Retina (tissue), 1 donor: Measurements from ENCODE around the gene JAG2.

Experiments
- DNase-seq: peaks from one replicate; pipeline ENCODE4 v3.0.0-alpha.2; 2016

JAG2 gene

DNA sequence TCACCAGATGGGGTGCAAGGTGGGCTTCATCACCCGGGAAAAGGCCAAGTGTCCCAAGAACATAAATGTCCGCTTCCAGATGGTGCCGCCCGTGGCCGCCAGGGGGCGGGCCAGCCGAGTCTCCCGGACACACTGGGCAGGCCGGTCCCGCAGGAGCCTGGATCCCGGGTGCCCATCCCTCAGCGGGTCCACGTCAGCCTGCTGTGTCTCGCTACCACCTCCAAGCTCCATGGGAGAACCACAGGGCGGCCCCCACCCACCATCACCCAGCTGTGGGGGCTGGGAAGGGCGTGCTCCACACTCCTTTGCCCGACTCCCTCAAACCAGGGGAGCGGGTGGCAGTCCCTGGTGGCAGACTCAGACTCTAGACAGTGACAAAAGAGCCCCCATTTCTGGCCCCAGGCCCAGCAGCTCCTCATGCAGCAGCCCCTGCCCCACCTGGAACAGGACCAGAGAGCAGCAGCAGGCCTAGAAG, 34.5 kb upstream of the JAG2 start:
- peak; percentile 91 for DNase-seq

DNA sequence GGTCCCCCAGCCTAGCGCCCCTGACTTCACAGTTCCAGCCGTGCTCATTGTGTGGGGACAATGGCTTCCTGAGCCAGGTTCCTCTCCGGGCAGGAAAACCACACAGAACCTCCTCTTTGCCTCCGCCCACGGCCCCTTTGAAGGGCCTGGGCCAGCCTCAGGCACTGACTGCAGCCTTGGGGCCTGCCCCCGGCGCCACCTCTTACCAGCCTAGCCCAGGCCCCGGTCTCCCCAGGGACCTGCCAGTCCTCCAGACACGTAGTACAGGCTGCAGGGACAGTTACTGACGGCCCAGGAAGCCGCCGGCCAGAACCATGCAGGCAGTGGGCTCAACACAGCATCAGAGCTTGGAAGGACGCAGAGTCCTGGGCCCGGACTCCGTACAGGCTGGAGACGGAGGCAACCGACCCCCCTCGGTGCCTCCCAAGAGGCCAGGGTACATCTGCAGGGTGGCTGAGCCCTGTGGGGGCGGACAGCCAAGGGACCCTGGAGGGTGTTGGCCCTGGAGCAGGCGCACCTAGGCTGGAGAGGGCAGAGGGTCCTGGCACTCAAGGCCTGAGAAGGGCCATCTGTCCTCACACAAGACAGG, 33.4 kb upstream of the JAG2 start:
- peak; percentile 50 for DNase-seq

DNA sequence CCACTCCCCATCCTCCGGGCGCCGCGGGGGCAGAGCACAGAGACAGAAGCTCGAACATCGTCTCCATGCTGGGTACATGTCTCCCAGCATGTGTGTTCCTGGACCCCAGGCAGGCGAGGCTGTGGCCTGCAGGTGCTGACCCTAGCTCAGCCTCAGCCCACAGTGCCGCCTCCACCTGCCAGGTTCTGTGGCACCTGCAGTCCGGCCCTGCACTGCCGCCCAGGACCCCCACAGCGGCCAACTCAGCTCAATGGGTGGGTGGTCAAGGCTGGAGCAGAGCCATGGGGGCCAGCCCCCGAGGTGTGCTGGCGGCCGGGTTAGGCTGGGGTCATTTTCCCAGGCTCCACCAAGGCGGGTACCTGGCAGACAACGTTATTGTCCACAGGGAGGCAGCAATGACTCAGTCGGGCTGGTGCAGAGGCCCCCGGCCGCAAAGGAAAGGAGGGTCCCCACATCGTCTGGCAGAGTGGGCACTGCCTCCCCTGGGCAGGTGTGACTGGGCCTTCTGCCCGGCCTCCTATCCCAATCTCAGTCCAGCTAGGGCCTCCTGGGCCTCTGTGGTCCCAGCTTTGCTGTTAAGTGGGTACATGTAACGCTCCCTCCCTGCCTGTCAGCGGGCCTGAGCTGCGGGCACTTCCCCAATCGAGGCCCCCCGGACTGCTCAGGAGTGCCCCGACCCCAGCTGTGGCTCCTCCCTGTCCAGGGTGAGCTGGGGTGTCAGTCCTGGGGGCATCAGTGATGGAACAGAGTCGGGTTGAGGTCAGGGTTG, 32.8 kb upstream of the JAG2 start:
- DNase-seq = peak; percentile 51

DNA sequence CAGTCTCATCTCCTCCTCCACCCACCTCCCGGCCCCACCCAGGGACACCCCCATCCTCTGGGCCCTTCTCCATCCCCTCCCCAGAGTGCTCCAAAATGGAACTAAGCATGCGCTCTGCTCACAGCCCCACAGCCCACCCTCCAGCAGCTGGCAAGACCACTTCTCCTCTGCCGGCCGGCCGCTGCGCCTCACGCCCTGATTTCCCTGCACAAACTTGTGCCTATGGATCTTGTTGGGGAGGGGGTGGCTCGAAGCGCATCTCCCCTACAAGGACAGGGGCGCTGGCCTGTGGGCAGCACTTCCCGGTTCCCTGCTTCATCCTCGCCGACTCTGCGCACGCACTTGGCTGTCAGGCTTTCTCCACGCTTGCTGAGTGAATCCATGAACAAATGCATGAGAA, 32.1 kb upstream of the JAG2 start:
- peak; percentile 11 for DNase-seq

DNA sequence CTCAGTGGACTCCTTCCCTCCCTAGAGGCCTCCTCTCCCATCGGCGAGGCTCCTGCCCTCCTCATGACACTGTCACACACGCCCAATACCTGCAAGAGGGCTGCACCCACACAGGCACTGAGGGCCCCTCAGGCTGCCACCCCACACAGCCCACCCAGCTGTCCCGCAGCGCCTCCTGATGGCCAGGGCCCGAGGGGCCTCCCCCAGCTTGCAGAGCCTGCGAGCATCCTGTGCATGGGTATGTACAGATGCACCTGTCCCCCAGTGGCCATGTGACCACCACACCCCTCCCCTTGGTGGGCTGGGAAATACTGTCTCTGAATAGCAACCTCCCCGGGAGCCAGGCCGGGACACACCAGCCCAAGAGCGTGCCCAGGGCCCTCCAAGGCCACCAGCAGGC, 31.5 kb upstream of the JAG2 start:
- peak; percentile 13 for DNase-seq

DNA sequence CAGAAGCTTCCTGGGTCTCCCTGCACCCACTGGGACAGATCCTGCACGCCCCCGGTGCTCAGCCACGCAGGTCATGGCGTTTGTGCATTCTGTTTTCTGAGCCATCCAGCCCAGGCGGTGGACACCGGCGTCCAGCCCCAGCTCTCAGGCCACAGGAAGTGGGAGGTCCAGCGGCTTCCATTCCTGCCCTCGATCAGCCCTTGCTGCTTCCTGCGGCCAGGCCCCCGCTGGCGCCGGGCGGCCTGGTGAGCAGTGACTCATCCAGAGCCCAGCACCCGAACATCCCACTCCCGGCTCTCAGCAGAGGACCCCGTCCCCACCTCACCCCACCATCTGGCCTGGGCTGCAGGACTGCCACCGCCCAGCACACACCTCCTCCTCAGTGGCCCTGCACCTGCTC, 30.5 kb upstream of the JAG2 start:
- peak; percentile 13 for DNase-seq

DNA sequence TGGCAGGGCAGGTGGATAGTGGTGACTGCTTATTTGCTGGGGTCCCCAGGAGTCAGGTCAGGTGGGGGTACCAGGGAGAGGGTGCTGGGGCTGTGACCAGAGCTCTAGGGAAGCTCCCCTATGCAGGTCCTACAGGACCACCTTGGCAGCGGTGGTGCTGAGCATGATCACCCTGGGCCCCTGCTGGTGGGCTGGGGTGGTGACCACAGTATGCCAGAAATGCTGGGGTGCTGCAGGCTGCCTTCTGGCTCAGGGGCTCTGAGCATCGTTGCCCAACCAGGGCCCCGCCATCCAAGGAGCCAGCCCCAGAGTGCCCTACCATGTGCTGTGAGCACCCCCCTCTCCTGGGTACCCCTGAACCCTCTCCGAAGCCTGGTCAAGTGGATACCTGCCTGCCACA, 30.0 kb upstream of the JAG2 start:
- DNase-seq = peak; percentile 15

DNA sequence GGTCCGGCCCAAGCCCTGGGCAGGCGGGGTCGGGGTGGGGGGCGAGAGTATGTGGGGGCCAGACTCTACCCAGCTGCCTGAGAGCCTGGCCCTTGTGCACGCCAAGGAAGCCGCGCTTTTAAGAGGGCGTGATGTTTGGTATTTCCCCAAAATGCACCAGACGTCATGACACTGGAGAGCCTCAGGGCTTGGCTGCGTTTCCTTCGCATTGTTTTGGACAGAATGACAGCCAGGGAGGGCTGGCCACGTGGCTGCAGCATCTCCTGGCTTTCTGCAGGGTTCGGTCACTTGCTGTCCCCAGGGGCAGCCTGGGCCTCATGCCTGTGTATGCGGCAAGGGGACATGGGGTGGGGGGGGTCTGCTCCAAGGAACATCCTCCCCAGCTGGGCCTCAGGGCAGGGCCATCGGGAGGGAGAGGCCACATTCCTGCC, 28.6 kb upstream of the JAG2 start:
- peak; percentile 66 for DNase-seq

DNA sequence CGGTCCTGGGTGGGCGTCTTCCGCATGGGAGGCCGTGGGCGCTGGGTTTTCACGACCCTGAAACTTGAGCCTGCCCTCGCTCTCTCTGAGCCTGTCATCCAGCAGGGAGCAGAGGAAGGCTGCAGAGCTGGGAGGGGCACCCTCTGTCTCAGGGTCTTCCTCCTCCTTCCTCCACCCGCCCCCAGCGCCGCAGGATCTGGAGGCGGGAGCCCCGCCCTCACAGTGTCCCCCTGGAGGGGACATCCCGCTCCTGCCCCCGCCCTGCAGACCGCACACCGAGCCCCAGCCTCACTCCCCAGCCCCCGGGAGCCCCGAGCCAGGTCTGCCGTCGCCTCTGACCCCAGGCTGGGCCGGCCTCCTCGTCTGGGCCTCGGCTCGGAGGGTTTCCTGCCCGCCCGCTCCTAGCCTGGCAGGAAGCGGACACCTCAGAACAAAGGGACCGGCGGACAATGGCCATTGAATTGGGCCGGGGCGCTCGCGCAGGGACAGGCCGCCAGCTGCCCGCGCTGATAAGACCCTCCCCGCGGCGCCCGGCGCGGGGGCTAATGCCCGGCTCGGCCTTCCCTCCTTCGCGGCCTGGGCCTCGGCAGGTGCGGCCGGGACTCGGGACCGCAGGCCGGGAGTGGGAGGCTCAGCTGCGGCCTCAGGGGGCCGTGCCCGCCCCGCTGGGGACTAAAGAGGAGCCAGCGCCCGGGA, 27.8 kb upstream of the JAG2 start:
- peak; percentile 89 for DNase-seq

DNA sequence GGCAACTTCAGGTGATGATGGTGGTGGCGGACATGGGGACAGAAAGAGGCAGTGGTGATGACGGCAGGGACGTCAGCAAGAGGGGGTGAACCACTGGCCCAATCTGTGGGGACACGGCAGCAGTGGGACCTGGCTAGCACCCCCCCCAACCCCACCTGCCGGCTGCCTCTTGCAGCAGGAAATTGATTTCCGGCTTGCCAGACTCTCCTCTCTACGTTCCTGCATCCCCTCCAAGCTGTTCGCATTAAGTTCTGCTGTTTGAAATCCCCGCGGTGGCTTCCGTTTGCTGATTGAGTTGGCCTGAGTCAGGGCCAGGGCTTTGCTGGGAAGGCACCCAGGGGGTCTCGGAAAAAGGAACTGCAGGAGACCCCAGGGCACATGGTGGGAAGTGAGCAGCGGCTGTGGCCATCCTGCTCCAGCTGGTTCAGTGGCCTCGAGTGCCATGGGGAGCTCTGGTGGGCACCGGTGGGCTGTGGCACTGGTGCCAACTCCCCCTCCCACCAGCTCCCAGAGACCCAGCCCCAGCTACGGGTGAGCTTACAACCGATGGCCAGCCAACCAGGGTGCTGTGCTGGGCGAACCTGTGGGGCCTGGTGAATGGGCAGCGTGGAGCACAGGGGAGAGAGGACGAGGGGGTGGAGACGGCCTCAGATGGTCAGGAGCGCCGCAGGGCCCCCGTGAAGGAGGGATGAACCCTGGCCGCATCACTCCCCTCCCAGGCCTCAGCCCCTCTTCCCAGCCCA, 27.1 kb upstream of the JAG2 start:
- peak; percentile 78 for DNase-seq

DNA sequence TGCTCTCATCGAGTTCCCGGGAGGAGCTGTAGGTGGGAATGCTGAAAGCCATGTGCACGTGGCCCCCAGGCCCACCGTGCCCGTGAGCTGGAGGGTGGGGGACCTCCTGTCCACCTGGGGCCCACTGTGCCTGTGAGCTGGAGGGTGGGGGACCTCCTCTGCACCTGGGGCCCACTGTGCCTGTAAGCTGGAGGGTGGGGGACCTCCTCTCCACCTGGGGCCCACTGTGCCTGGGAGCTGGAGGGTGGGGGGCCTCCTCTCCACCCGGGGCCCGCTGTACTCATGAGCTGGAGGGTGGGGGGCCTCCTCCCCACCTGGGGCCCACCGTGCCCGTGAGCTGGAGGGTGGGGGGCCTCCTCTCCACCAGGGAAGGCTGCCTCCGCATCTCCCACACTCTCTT, 26.5 kb upstream of the JAG2 start:
- DNase-seq = no peak

DNA sequence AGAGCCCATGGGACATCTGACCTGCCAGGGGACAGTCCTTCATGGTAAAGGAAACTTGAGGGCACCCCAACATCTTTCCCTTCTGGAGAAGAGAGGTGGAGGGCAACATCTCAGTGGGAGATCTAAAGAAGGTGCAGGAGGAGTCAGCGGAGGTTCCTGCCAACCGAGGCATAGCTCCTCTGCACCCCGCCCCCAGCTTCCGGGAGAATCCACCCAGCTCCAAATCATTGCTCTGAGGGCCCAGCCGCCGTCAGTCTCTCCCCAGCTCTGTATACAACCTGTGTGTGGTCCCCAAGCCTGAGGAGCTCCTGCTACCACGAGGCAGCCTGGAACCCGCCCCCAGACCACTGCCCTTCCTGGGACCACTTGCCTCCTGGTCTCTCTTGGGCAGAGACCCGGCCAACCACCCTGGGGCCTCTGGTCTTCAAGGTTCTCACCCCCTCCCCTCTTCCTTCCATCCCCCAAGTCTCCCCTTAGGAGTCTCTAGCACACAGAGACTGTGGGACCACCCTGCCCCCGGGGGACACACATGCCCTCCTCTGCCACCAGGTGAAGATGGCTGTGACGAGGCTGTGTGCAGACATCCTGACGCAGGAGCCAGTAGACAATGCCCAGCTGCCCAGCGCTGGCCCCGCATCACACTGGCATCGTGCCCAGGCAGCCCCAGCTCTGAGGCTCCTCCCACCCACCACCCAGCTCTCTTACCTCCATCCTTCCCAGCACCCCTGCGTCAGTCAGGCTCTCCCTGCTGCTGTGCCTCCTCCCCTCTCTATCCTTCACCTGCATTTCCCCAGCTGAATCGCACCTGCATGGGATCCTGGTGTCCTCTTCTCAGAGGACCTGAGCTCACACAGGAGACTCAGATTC, 25.6 kb upstream of the JAG2 start:
- DNase-seq = peak; percentile 22

DNA sequence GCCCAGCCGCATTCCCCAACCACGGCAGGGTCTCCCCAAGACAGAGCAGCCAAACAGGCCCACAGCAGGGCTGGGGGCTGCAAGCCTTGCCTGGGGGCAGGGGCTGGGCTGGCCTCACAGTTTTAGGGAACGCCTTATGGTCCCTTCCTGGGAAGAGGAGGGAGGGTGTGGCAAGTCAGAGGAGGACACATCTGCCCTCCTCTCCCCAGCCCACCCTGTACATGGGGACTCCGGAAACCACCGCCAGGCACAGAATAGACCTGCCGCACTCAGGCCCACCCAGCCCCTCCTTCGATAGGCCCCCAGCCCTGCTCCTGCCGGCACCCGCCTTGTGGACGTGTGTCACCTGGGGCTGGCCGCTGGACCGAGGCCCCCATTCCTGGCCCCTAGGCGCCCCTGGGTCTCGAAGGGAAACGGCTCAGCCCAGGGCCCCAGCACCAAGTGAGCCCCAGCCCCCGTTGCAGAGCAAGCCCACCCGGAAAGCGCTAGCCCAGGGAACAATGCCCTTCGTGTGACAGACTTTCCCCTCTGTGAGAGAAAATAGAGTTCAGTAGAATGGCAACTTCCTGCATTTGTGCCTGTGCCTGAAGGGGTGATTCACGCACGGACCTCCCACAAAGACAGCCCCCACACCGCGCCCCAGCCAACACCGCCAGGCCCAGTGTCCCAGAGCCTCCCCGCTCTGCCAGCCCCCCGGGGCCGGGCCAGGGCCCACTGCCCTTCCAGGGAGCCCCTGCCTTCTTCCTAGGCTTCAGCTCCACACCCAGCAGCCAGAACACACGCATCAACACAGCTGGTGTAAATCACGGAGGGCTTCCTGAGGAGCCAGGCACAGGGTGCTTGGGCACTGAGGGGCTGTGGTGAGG, 24.5 kb upstream of the JAG2 start:
- peak; percentile 60 for DNase-seq

DNA sequence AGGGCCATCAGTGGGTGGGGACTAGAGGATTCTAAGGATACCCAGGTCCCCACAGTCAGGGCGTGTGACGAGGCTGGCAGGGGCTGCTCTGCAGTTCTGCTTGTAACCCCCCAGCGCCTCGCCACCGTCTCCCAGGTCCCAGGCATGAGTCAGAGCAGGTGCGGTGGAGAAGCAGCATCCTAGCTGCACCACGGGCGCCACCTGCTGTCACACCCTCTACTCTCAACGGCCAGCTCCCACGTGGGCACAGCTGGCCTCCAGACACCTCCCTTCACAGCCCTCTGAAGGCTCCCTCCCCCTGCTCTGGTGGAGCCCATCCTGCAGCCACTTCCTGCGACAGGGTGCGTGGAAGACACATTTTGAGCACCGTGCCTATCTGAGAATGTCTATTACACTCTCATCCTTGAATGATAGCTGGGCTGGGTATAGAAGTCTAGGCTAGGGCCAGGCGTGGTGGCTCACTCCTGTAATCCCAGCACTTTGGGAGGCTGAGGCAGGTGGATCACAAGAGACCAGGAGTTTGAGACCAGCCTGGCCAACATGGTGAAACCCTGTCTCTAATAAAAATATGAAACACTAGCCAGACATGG, 19.5 kb upstream of the JAG2 start:
- no peak for DNase-seq

DNA sequence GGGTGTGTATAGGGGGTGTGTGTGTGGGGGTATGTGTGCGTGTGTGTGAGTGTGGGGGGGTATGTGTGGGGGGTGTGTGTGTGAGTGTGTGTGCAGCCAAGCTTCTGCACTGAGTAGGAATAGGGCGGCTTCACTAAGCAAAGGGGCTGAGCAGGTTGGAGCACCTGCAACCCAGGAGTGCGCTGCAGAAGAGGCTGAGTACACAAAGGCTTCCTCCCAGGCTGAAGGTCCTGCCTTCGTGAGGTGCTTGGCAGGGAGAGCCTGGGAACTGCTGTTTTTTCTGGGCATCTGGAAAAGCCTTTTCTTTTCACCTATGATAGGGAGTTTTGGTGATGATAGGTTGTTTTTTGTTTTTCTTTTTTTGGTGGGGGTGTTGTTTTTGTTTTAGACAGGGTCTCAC, 18.5 kb upstream of the JAG2 start:
- DNase-seq = no peak

DNA sequence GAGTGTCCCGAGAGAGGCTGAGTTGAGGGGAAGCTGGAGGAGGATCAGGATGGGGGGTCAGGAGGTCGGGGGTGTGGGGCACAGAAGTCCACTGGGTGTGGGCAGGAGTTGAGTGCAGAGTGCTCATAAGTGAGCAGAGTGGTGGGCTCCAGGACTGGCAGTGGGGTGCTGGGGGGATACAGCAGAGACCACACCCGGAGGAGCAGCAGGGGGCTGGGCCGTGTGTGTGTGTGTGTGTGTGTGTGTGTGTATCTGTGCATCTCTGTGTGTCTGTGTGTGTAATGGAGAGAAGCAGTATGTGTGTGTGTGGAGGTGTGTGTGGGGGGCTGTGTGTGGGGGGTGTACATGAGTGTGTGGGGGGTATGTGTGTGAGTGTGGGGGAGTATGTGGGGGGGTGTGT, 17.4 kb upstream of the JAG2 start:
- DNase-seq = no peak

DNA sequence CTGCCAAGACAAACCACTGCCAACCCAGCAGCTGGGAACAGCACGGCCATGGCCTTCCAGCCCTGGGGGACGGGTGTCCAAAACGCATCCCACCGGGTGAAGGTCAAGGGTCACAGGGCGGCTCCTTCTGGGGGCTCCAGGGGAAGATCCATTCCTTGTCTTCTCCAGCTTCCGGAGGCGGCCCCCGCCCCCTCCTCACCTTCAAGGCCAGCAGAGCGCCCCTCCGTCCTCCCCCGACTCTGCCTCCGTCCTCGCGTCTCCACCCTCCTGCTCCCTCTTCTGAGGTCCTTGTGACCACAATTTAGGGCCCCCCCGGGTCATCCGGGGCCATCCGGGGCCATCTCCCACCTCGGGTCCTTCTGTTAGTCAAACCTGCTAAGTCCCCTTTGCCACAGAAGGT, 16.4 kb upstream of the JAG2 start:
- DNase-seq = no peak

DNA sequence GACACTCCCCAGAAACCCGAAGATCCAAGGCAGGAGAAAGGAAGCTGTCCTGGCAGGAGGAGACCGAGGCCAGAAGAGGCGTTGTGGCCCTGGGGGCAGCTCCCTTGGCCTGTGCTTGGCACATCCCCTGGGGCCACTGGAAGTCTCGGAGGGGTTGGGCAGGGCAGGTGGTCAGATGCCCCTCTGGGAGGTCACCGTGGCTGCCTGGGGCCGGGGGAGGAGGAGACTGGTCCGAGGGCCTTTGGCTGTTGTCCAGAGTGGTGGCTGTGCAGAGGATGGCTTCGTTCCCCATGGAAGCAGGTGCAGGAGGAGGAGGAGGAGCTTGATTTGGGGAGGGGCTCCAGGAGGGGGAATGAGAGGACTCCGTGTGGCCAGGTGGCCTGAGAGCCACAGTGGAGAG, 15.9 kb upstream of the JAG2 start:
- no peak for DNase-seq

DNA sequence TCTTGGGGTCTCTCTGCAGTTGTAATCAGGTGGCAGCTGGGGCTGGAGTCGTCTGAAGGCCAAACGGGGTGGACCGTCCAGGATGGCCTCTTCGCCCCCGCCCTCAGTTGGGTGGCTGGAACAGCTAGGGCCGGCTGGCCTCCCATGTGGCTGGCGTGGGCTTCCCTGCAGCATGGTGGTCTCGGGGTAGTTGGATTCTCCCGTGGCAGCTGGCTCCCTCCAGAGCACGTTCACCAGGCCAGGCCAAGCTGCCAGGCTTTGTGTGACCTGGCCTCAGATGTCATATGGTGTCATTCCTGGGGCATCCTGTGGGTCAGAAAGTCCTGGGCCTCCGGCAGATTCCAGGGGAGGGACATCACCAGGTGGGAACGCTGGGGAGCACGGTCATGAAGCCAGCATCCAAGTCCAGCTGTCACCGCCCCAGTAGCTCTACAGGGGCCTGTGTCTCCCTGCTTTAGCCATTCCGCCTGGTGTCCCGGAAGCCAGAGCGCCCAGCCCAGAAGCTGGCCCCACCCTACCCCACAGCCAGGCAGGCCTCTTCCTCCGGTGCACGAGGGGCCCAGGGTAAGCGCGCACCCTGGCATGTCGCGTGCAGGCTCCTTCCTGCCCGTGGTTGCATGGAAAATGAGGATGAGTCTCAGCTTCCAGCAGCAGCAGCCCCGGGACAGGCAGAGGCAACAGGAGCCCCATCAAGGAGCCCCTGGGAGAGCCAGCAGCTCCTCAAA, 13.9 kb upstream of the JAG2 start:
- DNase-seq = no peak
